Lung (tissue), 12 donors: ENCODE measurements around the gene FGF7. TPM values are rescaled to one million over a fixed set of nuclear protein-coding genes. Genes with fewer than 3 reads are reported as not detected.

Experiments used
- ATAC-seq: fragments of 200-7000 bp; cut with Tn5 transposase; one replicate; pipeline ENCODE4 v1.9.1; 2020; ENCODE audit warnings: moderate number of reproducible peaks; ENCODE audit not compliant: insufficient read depth, low FRiP score
- DNase-seq, 3 donors: peaks; one replicate each; pipeline ENCODE4 v3.0.0-alpha.2; 2013 to 2017
- H3K27ac ChIP-seq, 2 donors: one replicate each; pipeline ENCODE4 v1.5.1; 2013; ENCODE audit warnings: mild to moderate bottlenecking in 2 of 2, moderate library complexity in 2 of 2, control low read depth in 1 of 2, inconsistent platforms in 1 of 2, low read depth in 1 of 2, low read length in 1 of 2
- H3K27me3 ChIP-seq, 3 donors: one replicate each; pipeline ENCODE4 v1.5.1; 2013; ENCODE audit warnings: low read length in 2 of 3; ENCODE audit not compliant: control insufficient read depth in 3 of 3, insufficient read depth in 3 of 3
- H3K36me3 ChIP-seq, 4 donors: one replicate each; pipeline ENCODE4 v1.5.1; 2013; ENCODE audit warnings: low read length in 4 of 4, mild to moderate bottlenecking in 1 of 4, moderate library complexity in 1 of 4; ENCODE audit not compliant: control insufficient read depth in 4 of 4, insufficient read depth in 4 of 4
- H3K4me1 ChIP-seq, 5 donors: one replicate each; pipeline ENCODE4 v1.5.1; 2013; ENCODE audit warnings: low read length in 5 of 5, mild to moderate bottlenecking in 2 of 5, moderate library complexity in 1 of 5; ENCODE audit not compliant: control insufficient read depth in 5 of 5, insufficient read depth in 5 of 5
- H3K4me3 ChIP-seq: one replicate; pipeline ENCODE4 v1.5.1; 2013; ENCODE audit warnings: mild to moderate bottlenecking, control low read depth, moderate library complexity
- H3K9ac ChIP-seq, 2 donors: one replicate each; pipeline ENCODE4 v1.5.1; 2013; ENCODE audit warnings: low read length in 2 of 2, control low read depth in 1 of 2; ENCODE audit not compliant: insufficient read depth in 1 of 2
- H3K9me3 ChIP-seq, 4 donors: one replicate each; pipeline ENCODE4 v1.5.1; 2013; ENCODE audit warnings: low read length in 3 of 4, mild to moderate bottlenecking in 1 of 4, moderate library complexity in 1 of 4; ENCODE audit not compliant: control insufficient read depth in 4 of 4, insufficient read depth in 3 of 4
- WGBS, 2 donors: extraction: QIAGEN DNeasy Blood & Tissue Kit; methylation state at CpG; one replicate each; pipeline ENCODE4 v1.1.7; 2013; 5-methylcytosine and 5-hydroxymethylcytosine counted together
- polyA plus RNA-seq, 2 donors: library from polyadenylated mRNA; stranded (reverse); fragments of 200-250 nt; gene quantifications; one replicate each; pipeline ENCODE4 v1.2.1, GENCODE V29; 2013
- total RNA-seq, 2 donors: library from RNA; depleted of rRNA in 1 of 2; stranded (reverse); fragments of >200 nt in 1 of 2; gene quantifications; one replicate each; pipeline ENCODE4 v1.2.1, GENCODE V29; 2014 to 2021
- TF ChIP-seq, protein P1 (sequence below): IDR thresholded peaks from 2 replicates; pipeline ENCODE4 v1.5.1; 2012; ENCODE audit warnings: mild to moderate bottlenecking; ENCODE audit errors: control extremely low read depth, extremely low read depth
- donor health status: control.
- donor health status: control.
- donor health status: Bipolar disorder and iron deficiency.
- donor health status: healthy.
- donor health status: DM: yes; HTN: yes; CAD: no.

Gene FGF7
- total and polyA plus RNA-seq, 4 donors: 11.5 to 32.2 (median 20.1) TPM

DNA sequence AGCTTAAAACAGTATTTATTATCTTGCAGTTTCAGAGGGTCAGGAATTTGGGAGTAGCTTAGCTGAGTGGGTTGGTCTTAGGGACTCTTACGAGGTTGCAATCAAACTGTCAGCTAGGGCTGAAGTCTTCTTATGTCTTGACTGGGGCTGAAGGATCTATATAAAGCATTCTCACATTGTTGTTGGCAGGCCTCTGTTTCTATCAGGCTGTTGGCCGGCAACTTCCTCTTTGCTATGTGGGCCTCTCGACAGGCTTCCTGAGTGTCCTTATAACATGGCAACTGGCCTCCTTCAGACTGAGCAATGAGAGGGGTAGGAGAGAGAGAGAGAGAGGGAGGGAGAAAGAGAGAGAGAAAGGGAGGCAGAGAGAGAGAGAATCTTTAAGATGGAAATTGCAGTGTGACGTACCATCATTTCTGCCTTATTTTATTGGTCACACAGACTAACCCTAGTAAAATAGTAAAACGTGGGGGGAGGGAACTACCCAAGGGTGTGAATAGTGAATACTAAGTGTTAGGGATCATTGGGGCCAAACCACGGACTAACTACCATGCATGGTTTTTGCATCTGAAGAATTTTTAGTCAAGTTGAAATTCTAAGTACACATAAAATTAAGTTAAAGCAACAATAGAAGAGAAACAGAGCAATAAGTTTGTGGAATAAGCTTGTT, 16.1 kb downstream of the FGF7 start:
- no peaks in the 10 kb centered on the region for H3K27me3 ChIP-seq
- peak overlapping the region in 1 of 2 donors; percentile 58 for H3K27ac ChIP-seq
- peak; percentile 51 to 79 (median 71) for DNase-seq
- no peaks in the 10 kb centered on the region for H3K36me3 ChIP-seq
- peak; percentile 69 for ATAC-seq
- H3K9ac ChIP-seq: peak overlapping the region in 1 of 2 donors; percentile 30
- peaks cover 0 to 45% (median 17%) of the 10 kb centered on the region in 5 donors for H3K4me1 ChIP-seq
- H3K9me3 ChIP-seq: no peaks in the 10 kb centered on the region
- 16 to 31% methylated on average over 6 of the region's 6 CpGs for WGBS, 2 donors
- TF ChIP-seq, protein P1, sequence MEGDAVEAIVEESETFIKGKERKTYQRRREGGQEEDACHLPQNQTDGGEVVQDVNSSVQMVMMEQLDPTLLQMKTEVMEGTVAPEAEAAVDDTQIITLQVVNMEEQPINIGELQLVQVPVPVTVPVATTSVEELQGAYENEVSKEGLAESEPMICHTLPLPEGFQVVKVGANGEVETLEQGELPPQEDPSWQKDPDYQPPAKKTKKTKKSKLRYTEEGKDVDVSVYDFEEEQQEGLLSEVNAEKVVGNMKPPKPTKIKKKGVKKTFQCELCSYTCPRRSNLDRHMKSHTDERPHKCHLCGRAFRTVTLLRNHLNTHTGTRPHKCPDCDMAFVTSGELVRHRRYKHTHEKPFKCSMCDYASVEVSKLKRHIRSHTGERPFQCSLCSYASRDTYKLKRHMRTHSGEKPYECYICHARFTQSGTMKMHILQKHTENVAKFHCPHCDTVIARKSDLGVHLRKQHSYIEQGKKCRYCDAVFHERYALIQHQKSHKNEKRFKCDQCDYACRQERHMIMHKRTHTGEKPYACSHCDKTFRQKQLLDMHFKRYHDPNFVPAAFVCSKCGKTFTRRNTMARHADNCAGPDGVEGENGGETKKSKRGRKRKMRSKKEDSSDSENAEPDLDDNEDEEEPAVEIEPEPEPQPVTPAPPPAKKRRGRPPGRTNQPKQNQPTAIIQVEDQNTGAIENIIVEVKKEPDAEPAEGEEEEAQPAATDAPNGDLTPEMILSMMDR: no peak
- no peak overlapping the region for H3K4me3 ChIP-seq

DNA sequence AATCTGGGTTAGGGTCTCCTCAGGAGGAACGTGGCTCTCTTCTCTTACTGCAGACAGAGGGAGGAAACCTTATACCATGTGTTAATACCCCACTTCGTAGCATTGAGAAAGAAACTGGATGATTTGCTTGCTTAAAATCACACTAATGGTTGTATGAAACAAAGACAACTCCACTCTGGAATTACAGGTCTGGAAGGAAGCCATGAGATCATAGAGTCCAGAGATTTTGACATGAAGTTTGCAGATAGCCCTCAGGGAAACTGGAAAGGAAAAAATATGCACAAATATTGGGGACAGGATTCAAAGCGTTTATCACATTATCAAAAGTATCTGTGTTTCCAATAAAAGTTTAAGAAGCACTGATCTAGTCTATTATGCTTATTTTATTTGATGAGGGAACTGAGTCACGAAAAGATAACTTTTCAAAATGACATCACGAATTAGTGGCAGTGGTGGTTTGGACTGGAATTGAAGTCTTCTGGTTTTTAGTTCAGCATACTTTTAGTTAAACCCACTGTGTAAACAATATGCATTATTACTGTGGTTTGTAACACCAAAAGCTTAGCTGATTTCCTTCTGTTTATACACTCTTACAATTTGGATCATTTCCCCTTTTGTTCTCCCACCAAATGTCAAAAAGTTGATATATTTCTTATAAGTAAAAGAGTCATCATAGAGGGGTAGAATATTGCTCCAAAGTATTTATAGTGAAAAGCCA, 16.8 kb downstream of the FGF7 start:
- Histone ChIP-seq H3K9me3 (no peaks in the 10 kb centered on the region), H3K4me3 (no peak overlapping the region), H3K4me1 (peaks cover 0 to 44% (median 17%) of the 10 kb centered on the region in 5 donors), H3K27ac (peak overlapping the region in 1 of 2 donors; percentile 58), H3K36me3 (no peaks in the 10 kb centered on the region), H3K9ac (no peak overlapping the region), H3K27me3 (no peaks in the 10 kb centered on the region)
- no peak for ATAC-seq
- WGBS, 2 donors: 37 to 55% methylated on average over 5 of the region's 5 CpGs
- TF ChIP-seq, protein P1: no peak
- DNase-seq: no peak

DNA sequence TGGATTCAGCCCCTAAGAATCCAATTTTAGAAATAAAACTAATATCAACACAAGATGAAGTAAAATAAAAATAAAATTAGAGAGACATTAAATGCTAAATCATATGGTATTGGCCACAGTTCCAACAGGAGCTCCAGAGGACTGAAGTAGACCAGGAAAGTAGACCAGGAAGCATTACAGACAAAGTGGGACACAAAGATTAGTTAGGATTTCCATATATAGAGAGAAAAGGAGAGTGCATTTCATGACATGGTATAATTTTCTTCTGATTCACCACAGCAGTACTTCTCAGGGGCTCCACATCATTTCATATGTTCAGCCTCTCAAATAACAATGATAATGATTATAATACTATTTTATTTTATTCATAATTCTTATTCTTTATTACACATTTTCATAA, 18.3 kb downstream of the FGF7 start:
- no peak overlapping the region for H3K4me3 ChIP-seq
- H3K9ac ChIP-seq: no peak overlapping the region
- DNase-seq (no peak), ATAC-seq (no peak)
- H3K27me3 ChIP-seq: no peaks in the 10 kb centered on the region
- H3K36me3 ChIP-seq: no peaks in the 10 kb centered on the region
- H3K9me3 ChIP-seq: no peaks in the 10 kb centered on the region
- TF ChIP-seq, protein P1: no peak
- H3K27ac ChIP-seq: no peak overlapping the region
- H3K4me1 ChIP-seq: peaks cover 0 to 29% (median 15%) of the 10 kb centered on the region in 5 donors
